NT2/D1 (cell line): Measurements from ENCODE around the gene GPR55.

Experiments used
- DNase-seq: peaks from one replicate; pipeline ENCODE4 v3.0.0-alpha.2; 2011; ENCODE audit warnings: low read depth, low spot score
- H3K27me3 ChIP-seq: 2 replicates; pipeline ENCODE4 v1.6.0; 2011; ENCODE audit warnings: mild to moderate bottlenecking; ENCODE audit not compliant: insufficient read length, insufficient read depth
- H3K36me3 ChIP-seq: 2 replicates; pipeline ENCODE4 v1.6.1; 2011; ENCODE audit warnings: mild to moderate bottlenecking, low read length, mixed read lengths; ENCODE audit not compliant: insufficient read depth, insufficient read length
- H3K4me1 ChIP-seq: 2 replicates; pipeline ENCODE4 v1.5.1; 2011; ENCODE audit not compliant: insufficient read depth, insufficient read length
- H3K4me3 ChIP-seq: 2 replicates; pipeline ENCODE4 v1.5.1; 2011; ENCODE audit warnings: low read depth; ENCODE audit not compliant: insufficient read length
- H3K9ac ChIP-seq: 2 replicates; pipeline ENCODE4 v1.6.0; 2011; ENCODE audit warnings: low read depth; ENCODE audit not compliant: insufficient read length
- H3K9me3 ChIP-seq: 2 replicates; pipeline ENCODE4 v1.5.1; 2011; ENCODE audit warnings: mild to moderate bottlenecking, low read length; ENCODE audit not compliant: insufficient read depth
- SUZ12 ChIP-seq: IDR thresholded peaks from 2 replicates; pipeline ENCODE4 v1.6.1; 2011; ENCODE audit not compliant: insufficient read length, insufficient read depth; ENCODE audit errors: extremely low read depth
- YY1 ChIP-seq: IDR thresholded peaks from 2 replicates; pipeline ENCODE4 v1.6.1; 2011; ENCODE audit not compliant: insufficient read length, insufficient read depth
- ZNF274 ChIP-seq: IDR thresholded peaks from 2 replicates; pipeline ENCODE4 v1.6.1; 2011; ENCODE audit warnings: mild to moderate bottlenecking, low read depth, low read length

Gene GPR55

DNA sequence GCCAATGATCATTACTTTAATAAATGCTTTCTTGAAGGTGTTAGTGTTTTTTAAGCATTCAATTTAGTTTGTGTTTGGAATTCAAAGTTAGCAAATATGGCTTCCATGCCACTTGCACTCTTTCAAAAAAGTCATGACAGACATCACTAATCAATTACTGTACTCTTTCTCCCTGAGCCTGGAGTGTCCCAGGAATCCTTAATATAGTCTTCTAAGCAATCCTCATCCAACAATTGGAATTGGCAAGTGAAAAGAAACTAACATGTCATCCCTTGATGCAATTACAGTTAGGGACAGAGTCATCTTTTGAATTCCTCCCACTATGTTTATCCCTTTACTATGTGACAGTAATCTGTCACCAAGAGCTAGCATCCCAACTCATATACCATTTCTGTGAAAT, 29.7 kb upstream of the GPR55 start:
- H3K9ac ChIP-seq = no peak overlapping the region
- no peaks in the 10 kb centered on the region for H3K9me3 ChIP-seq
- no peaks in the 10 kb centered on the region for H3K36me3 ChIP-seq
- H3K4me3 ChIP-seq = no peak overlapping the region
- no peaks in the 10 kb centered on the region for H3K4me1 ChIP-seq
- TF ChIP-seq YY1 = no peak
- no peak for TF ChIP-seq SUZ12
- no peak for TF ChIP-seq ZNF274
- H3K27me3 ChIP-seq = peaks cover 27% of the 10 kb centered on the region
- no peak for DNase-seq

DNA sequence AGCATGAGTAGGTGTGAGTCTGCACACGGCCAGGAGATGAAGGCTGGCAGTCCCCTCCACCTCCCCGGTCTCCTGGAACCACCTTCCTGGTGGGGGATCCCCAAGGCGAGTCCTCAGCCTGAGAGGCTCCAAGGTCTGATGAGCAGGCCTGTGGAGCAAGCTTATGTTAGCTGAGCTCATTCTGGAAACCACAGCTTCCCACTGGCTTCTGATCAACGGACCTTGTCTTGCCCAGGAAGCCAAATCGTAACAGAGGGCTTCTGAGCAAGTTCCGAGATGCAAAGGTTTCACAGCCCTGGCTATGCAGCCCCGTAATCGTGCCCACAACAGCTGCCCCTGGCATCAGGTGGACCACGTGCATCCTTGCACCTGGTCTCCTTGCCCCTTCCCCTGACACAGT, 28.8 kb upstream of the GPR55 start:
- Histone ChIP-seq H3K9ac (no peak overlapping the region), H3K4me1 (no peaks in the 10 kb centered on the region), H3K4me3 (no peak overlapping the region), H3K36me3 (no peaks in the 10 kb centered on the region), H3K9me3 (no peaks in the 10 kb centered on the region), H3K27me3 (peaks cover 24% of the 10 kb centered on the region)
- no peak for TF ChIP-seq YY1
- no peak for TF ChIP-seq ZNF274
- TF ChIP-seq SUZ12 = no peak
- DNase-seq = no peak

DNA sequence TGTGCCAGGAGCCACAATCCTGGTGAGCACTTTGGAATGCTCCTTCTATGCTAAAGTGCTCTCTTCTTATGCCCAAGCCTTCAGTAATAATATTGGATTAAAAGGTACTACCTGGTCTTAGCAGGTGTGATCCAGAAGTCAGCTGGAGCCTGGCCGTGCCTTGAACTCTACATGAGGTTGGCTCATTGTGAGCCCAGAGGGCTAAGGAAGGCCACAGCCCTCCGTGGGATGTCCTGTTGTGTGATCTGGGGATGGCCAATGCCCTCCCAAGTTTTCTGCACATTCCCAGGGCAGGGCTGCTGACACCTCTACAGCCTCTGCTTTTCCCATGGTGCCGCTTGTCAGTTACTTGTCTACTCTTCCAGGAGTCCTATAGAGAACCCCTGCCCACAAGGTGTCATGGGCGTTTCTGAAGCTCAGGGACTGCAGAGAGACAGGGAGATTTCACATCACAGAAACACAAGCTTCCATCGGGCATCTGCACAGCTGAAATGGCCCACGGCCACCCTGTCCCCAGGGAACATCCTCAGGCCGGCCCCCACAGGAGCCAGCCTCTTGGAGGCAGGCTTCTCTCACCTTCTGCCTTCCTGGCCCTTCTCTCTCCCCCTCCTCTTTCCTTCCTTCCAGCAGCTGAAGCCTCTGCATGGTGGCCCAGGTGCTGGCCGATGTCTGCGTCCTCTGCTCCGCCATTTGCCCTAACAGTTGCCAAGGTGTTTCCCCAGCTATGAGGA, 27.3 kb upstream of the GPR55 start:
- Histone ChIP-seq H3K9ac (no peak overlapping the region), H3K4me1 (no peaks in the 10 kb centered on the region)

DNA sequence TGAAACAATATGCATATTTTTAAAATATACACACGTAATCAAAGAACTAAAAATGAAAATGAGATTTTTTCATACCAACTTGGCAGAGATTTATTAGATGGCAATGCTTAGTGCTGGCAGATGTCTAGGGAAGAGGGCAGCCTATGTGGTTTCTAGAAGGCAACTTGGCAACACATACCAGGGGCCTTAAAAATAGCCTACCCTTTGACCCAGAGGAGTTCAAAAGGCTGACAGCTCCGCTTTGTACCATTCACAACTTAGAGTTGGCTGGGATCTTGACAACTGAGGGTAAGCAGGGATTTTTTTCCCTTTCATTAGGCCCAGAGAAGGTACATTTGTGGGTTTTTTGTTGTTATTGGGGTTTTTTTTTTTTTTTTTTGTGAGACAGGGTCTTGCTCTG, 26.4 kb upstream of the GPR55 start:
- DNase-seq = no peak
- Histone ChIP-seq H3K27me3 (peaks cover under 1% of the 10 kb centered on the region), H3K4me1 (no peaks in the 10 kb centered on the region), H3K4me3 (no peak overlapping the region), H3K36me3 (no peaks in the 10 kb centered on the region), H3K9ac (no peak overlapping the region), H3K9me3 (no peaks in the 10 kb centered on the region)
- no peak for TF ChIP-seq YY1
- no peak for TF ChIP-seq SUZ12
- no peak for TF ChIP-seq ZNF274

More for the DNA sequence above, 27.3 kb upstream of the GPR55 start:
- DNase-seq = no peak
- no peak for TF ChIP-seq YY1
- TF ChIP-seq ZNF274 = no peak
- TF ChIP-seq SUZ12 = no peak
- Histone ChIP-seq H3K9me3 (no peaks in the 10 kb centered on the region), H3K27me3 (peaks cover 10% of the 10 kb centered on the region), H3K4me3 (no peak overlapping the region), H3K36me3 (no peaks in the 10 kb centered on the region)

DNA sequence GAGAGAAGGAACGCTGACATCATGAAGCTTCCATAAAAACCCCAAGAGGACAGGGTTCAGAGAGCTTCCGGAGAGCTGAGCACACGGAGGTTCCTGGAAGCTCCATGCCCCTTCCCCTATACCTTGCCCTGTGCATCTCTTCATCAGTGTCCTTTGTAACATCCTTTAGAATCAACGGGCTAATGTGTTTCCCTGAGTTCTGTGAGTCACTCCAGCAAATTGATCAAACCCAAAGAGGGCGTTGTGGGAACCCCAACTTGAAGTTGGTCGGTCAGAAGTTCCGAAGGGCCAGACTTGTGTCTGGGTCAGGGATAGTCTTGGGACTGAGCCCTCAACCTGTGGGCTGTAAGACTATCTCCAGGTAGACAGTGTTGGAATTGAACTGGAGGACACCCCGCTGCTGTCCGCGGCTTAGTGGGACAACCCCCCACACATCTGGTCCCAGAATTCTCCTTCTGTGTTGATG, 25.9 kb upstream of the GPR55 start:
- Histone ChIP-seq H3K4me1 (no peaks in the 10 kb centered on the region), H3K36me3 (no peaks in the 10 kb centered on the region), H3K4me3 (no peak overlapping the region), H3K27me3 (no peaks in the 10 kb centered on the region), H3K9me3 (no peaks in the 10 kb centered on the region), H3K9ac (no peak overlapping the region)
- TF ChIP-seq ZNF274 = no peak
- TF ChIP-seq SUZ12 = no peak
- no peak for TF ChIP-seq YY1
- DNase-seq = no peak

DNA sequence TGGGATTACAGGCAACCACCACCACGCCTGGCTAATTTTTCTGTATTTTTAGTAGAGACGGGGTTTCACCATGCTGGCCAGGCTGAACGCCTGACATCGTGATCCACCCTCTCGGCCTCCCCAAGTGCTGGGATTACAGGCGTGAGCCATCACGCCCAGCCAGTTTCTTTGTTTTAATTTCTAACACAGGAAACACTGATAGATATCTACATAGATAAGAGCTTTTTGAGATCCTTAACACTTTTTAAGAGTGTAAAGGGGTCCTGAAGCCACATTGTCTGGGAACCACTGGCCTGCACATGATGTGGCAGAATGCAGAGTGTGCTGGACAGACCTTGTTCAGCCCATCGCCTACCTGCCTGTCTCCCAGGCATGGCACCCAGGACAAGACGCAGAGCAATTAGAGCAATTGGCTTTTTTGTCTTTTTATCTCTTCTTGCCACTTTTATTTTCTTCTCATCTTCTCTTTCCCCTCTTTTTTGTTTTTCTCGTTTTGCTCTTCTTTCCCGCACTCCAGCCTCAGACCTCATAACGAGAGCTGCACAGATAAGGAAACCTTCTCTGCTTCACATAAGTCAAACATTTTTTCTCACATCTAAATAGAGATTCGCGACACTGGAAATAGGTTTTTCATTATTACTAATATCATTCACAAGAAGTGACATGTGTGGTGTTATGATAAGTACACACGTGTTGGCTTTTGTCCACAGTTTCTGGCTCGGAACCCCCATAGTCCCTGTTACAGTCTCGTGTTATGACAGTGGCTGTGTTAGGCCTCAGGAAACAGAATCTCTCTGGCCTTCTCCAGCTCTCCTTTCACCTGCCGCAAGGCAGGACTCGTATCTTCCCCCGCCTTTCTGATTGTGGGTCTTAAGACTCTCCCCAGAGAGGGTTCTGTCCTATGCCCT, 25.2 kb upstream of the GPR55 start:
- Histone ChIP-seq H3K27me3 (no peaks in the 10 kb centered on the region), H3K9ac (no peak overlapping the region), H3K9me3 (no peaks in the 10 kb centered on the region), H3K4me1 (no peaks in the 10 kb centered on the region), H3K36me3 (no peaks in the 10 kb centered on the region), H3K4me3 (no peak overlapping the region)
- DNase-seq = no peak
- TF ChIP-seq ZNF274 = no peak
- no peak for TF ChIP-seq YY1
- no peak for TF ChIP-seq SUZ12

DNA sequence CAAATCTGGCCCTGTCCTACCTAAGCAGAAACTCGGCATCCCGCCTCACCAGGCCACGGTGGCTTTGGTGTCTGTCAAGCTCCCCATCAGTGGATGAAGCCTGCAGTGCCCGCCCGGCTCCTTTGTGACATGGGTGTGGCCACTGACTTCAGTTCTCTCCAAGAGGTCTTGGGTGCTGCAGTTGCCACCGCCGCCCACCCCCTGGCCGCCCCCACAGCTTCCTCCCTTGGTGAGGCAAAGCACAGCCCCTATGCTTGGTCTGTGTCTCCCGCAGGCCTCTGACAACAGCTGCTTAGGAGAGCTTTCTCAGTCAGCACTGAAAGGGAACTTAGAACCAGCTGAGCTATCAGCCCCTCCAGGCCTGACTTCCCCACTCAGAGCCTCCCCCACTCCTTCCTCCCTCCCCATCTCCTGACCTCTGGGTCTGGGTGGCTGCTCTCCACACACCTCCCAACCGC, 22.9 kb upstream of the GPR55 start:
- Histone ChIP-seq H3K4me3 (no peak overlapping the region), H3K36me3 (no peaks in the 10 kb centered on the region), H3K9me3 (no peaks in the 10 kb centered on the region), H3K27me3 (no peaks in the 10 kb centered on the region), H3K9ac (no peak overlapping the region), H3K4me1 (peaks cover 3% of the 10 kb centered on the region)
- no peak for TF ChIP-seq YY1
- TF ChIP-seq ZNF274 = no peak
- no peak for TF ChIP-seq SUZ12
- no peak for DNase-seq
